Measurements from ENCODE around the gene CAVIN3. TPM values are rescaled to one million over a fixed set of nuclear protein-coding genes. Genes with fewer than 3 reads are reported as not detected.

CAVIN3 gene, protein sequence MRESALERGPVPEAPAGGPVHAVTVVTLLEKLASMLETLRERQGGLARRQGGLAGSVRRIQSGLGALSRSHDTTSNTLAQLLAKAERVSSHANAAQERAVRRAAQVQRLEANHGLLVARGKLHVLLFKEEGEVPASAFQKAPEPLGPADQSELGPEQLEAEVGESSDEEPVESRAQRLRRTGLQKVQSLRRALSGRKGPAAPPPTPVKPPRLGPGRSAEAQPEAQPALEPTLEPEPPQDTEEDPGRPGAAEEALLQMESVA
- 8.9 and 9.8 TPM in 2 replicates for total RNA-seq (2014; rRNA removed; shearing (Covaris generic))
- 24.1 and 30.6 TPM in 2 replicates for polyA plus RNA-seq (2014; cell fraction: nucleus; rRNA removed)

DNA sequence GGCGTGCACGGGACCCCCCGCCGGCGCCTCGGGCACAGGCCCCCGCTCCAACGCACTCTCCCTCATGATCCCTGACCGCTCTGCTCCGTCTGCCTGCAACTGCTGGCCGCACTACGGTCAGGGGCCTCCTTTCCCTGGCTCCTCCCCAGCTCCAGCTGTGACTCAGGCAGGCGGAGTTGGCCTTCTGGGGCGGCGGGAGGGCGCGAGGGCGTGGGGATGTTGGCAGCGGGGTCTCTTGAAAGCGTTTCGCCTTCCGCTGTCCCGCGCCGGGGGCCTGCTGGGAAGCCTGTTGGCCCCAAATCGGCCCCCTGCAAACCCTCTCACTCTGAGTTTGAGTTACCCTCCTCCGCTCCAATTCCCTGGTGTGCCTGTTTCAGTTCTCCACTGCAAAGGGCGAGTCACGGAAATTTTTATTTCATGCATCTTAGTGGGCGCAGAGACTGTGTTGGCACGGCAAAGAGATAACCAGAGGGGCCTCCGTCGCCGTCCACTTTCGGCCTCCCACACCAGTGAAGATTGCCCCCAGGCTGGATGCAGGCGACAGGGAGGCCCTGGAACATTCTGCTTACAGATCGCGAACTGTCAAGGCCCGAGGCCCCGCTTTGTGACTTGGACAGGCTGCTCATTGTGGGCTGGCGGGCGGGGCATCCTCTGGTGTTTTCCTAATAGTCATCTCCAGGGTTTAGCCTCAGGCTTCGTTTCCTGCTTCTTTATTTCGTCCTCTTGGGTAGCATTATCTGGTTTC lies at the start of gene CAVIN3:
TSS of gene CAVIN3 (minus strand) at position 91 of the 745 bp plus-strand sequence. CDS start at position 66, 25 bp downstream.
- DNase-seq (ENCODE audit: extremely low read depth, low read depth): no peak

DNA sequence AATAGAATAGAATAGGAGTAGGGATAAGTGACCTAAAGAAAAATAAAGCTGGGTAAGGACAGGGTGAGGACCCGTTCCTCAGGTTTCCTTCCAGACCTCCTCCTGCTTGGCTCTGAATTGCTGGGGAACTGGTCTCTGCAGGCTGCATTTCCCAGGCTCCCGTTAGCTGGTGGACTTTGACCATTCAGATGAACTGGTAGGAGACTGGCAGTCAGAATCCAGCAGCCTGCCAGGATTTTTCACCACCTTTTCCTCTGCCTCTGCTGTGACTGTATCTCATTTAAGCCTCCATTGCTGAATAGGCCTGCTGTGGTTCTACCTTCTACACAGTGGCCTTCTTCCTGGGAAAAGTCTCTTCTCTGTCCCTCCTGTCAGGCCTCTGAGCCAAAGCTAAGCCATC lies 45.4 kb upstream of the CAVIN3 start:
- no peak for DNase-seq (ENCODE audit: extremely low read depth, low read depth)

DNA sequence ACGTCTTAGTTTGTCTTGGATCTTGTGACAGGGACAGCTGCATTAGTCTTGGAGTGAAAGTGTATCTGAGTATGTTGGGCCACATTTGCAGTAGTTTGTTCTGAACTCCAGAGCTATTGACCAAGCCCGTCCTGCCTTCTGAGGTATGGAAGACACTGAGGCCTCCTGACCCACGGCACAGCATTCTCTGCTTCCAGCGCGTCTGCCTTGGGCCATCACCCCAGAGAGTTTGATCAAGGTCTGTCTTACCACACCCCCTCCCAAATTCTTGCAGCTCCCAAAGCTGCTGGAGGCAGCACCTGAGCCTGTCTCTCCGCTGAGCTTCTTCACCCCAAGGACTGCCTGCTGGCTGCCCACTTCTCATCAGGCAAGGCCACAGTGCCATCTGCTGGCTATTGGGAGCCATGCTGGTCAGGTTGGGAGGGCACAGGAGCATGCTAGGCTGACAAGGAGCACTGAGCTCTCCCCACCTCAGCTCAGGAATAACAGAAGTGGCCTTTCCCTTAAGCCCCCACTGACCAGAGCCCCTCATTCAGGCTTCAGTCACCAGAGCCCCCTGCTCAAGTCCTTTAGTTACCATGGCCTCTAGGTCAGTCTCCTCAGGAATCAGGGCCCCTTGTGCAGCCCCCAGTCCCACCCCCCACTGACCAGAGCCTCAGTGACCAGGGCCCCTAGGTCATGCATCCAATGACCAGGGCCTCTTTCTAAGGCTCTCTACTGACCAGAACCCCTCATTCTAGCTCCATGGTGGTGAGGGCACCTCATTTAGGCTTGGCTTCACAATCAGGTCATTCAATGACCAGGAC lies 42.8 kb upstream of the CAVIN3 start:
- peak; percentile 63 for DNase-seq (ENCODE audit: extremely low read depth, low read depth)

DNA sequence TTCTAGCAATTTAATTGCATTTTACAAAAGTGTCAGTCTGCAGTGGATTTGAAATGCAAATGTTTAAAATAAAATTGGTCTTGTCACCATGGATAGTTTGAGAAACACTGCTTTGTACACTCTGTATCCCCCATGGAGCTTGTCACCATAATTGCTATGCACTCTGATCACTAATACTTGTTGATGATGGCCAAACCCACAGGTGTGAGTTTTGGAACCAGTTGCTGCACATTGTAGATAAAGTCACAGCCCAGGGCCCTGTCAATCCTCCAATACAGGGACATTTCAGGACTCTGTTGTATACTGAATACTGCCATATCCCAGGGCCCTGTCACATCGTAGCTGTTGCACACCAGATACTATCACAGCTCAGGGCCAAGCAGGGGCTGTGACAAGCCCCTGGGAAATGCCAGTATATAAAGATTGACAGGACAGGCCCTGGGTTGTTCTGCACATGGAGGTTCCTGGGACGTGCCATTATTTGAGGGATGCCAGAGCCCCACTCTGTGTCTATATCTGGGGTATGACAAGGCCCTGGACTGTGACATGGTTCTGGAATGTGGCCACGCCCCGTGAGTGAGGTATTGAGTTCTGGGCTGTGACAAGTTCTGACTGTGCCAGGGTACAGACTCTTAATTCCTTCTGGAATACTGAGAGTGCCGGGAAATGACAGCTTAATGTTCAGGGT lies 42.0 kb upstream of the CAVIN3 start:
- DNase-seq (ENCODE audit: extremely low read depth, low read depth): no peak

DNA sequence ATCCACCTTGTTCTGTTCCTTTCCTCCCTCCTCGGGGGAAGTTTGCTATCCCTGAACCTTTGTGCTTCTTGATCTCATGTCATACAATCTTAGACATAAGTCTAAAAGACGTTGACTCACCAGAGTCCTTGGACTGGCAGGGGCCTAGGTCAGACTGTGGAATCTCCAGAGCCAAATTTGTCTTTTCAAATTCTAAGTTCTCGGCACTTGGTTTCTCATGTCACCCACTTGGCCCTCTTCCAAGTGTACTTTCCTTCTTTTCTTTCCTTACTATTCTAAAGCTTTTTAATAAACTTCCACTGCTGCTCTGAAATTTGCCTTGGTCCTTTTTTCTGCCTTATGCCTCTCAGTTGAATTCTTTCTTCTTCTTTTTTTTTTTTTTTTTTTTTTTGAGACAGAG lies 39.9 kb upstream of the CAVIN3 start:
- DNase-seq (ENCODE audit: extremely low read depth, low read depth): no peak

DNA sequence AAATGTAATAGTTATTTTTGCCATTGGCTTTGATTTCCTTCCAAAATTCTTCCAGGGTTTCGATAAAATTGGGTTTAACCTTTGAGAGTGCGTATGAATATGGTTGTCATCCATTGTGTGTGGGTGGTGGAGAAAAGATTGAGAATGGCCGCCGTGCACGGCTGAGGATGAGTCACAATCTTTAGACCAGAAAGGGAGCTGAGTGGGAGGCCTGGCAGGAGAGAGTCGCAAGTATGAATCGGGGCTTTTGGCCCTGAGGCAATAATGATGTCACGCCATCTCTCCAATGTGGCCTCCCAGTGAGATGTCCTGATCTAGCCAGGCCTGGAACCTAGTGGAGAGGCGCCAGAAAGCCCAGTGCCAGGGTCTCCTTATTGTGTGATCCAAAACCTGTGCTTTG lies 36.9 kb upstream of the CAVIN3 start:
- no peak for DNase-seq (ENCODE audit: extremely low read depth, low read depth)

DNA sequence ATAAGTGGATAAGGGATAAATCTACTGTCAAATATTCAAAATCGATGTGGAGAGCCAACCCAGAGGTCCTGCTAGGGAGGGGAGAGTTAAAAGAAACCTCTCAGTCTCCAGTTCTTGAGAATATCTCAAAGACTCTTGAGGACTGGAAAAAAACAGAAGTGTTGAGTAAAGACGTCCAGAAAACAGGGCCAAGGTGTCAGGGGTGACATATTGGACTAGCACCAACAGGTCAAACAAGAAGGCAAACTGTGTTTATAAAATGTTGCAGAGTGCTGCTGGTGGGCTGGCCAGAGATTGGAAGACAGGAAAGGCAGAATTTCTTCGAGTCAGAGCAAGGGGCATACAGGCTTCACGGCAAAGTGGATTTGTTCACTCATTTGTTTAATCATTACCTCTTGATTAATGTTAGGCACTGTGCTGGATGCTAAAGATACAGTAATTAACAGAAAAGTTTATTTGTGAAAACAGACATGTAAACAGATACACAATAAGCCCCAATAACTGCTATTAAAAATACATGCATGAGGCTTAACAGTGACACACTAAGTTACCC lies 36.3 kb upstream of the CAVIN3 start:
- no peak for DNase-seq (ENCODE audit: extremely low read depth, low read depth)

DNA sequence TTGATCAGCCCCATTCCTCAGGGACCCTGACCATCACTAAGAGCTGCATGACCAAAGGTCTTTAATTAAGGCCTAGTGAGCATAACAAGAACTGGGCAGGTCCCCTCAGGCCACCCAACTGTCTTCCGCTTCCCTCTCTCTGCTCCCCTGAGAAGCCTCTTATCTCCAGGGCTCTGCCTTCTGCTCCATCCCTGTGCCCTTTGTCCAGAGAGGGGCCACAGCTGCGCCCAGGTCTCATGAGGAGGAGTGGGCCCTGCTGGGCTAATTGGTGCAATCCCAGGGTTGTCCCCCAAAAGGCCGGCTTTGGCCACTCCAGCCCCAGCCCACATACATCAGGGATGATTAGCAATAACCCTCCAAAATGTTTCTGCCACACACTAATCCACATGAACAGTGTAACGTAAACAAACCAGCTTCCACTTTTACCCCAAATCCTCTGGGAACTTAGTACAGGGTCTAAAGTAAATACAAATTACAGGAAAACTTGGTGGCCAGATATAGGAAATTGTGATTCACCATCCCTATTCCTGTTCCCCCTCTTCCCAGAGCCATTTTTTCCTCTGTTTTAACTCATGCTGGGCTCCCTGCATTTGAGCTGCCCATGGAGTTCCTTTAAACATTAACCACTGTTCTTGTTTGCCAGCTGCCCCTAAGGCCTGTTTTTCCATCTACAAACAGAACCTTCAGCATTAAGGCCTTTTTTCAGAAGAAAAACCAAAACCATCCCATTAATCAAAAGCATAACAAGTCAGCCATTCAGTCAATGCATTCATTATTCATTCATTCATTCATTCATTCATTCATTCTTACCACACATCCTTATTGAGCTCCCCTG lies 34.6 kb upstream of the CAVIN3 start:
- no peak for DNase-seq (ENCODE audit: extremely low read depth, low read depth)

DNA sequence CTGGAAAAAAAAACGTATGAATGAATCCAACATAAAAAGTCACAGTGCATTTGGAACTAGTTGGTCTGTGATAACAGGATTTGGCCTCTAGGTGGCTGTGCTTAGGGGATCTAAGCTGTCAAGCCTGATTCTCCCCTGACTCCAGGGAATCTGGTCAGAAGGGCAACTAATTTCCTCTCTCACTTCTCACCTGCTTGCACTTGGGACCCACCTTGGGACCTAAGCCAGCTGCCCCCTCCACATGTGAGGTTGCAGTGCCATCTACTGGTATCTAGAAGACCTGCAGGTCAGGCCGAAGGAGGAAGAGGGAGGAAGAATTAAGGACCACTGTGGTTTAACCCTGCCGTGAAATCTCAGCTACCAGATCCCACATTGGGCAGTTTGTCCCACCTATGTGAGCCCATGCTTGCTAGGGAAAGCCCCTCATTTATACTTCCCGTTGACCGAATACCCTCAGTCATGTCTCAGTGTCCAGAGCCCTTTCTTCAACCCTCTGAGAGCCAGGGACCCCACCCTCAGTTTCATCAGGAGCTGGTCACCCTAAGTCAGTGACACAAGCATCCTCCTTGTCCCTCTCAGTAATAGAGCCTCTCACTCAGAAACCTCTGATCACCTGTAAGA lies 33.2 kb upstream of the CAVIN3 start:
- DNase-seq (ENCODE audit: extremely low read depth, low read depth): peak; percentile 30

DNA sequence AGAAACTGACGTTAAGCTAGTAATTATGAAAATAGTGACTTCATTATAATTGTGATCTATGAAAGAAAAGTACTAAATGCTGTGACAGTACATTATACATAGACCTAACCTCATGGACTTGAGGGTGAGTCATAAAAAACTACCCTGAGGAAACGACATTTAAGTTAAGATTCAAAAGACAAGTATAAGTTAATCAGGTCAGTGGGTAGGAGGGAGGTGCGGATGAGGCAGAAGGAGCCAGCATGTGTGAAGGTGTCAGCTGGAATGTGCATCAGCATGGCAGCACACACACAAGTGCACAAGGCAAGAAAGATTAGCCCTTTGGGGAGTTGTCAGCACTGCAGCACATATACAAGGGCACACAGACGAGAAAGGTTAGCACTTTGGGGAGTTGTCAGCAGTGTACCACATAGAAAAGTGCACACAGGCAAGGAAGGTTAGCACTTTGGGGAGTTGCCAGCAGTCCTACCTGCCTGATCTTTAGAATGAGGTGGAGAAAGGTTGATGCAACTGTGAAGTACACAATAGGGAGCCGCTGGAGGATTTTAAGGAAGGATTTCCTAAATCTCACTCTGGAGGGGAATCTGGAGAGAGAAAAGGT lies 31.6 kb upstream of the CAVIN3 start:
- no peak for DNase-seq (ENCODE audit: extremely low read depth, low read depth)

DNA sequence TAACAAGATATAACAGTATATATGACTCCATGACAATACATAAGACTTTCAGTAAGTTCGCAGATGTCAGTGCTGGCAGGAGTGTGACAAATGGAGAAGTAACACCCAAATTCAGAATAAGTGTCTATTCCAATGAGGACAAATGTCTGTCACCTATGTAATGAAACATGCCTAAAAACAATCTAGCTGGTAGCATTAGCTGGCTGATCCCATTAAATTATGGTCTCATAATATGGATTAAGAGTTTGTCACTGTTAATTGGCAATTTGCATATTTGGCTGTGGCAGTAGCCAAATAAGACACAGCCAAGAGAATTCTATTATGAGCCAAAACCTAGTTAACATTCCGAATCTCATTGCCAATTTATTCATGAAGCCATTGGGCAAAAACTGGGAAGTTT lies 30.2 kb upstream of the CAVIN3 start:
- no peak for DNase-seq (ENCODE audit: extremely low read depth, low read depth)

DNA sequence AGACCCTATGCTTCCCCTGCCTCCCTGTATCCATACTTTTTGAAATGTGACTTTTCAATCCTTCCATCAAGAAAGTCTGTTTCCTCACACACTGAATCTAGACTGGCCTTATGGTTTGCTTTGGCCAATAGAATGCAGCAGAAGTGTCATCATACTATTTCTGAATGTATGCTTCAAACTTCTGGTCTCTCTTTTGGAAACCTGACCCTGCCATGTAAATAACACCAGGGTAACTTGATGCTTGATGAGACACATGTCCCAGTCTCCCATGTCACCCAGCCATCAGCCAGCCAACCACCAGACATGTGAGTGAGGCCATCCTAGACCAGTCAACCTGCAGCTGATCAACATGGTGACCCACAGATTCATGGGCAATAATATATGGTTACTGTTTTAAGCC lies 29.7 kb upstream of the CAVIN3 start:
- no peak for DNase-seq (ENCODE audit: extremely low read depth, low read depth)

DNA sequence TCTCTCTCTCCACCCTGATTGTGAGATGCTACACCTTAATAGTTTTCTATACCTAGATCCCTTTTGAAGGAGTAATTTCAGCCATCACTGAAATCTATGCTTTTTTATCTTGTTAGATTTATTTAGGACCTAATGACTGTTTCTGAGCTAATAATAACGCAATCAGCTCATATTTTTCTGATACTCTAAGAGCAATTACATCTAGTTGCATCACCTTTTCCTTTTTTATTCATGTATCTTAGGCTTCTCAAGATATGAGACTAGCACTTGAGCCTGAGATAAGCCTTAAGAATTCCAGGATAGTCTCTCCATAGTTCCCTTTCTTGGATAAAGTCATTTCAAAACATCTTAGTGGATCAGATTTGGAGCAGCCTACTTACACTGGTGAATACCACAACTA lies 25.1 kb upstream of the CAVIN3 start:
- no peak for DNase-seq (ENCODE audit: extremely low read depth, low read depth)

DNA sequence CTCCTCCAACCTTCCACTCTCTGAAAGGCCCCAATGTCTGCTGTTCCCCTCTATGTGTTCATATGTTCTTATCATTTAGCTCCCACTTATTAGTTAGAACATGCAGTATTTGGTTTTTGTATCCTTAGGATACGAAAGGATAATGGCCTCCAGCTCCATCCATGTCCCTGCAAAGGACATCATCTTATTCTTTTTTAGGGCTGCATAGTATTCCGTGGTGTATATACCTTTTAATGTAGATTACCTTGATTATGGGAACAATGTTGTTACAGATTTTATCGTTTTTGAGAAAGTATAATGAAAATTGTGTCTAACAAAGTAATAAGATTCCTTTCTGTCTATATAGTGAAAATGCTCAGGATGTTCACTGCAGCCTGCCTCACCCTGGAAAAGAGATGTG lies 16.0 kb upstream of the CAVIN3 start:
- no peak for DNase-seq (ENCODE audit: extremely low read depth, low read depth)

DNA sequence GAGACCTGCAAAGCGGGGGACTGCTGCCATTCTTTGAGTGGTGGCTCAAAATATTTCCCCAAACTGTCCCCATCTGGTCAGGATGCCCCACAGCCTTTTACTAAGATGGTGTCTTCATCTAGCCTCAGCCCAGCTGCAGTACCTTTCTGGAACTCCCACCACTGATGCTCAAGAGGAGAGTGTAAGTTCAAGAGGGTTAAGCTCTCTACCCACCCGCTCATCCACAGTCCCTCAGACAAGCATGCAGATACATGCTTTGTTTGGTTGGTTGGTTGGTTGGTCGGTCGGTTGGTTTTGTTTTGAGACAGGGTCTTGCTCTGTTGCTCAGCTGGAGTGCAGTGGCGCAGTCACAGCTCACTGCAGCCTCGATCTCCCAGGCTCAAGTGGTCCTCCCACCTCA lies 14.5 kb upstream of the CAVIN3 start:
- no peak for DNase-seq (ENCODE audit: extremely low read depth, low read depth)

DNA sequence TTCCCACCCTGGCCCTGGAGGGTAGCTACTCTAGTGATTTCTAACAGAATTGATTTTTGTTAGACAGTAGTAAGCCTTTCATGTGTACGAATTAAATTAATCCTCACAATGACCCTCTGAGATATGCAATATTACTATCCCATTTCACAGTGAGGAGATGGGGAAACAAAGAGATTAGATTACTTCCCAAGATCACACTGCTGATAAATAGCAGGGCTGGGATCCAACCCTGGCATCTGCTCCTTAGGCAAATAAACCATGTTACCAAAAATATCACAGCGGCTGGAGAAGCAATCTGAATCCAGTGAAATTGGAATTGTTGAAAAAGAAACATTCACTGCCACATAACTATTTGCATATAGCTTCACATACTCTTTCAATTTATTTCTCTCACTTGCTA lies 12.8 kb upstream of the CAVIN3 start:
- DNase-seq (ENCODE audit: extremely low read depth, low read depth): no peak

DNA sequence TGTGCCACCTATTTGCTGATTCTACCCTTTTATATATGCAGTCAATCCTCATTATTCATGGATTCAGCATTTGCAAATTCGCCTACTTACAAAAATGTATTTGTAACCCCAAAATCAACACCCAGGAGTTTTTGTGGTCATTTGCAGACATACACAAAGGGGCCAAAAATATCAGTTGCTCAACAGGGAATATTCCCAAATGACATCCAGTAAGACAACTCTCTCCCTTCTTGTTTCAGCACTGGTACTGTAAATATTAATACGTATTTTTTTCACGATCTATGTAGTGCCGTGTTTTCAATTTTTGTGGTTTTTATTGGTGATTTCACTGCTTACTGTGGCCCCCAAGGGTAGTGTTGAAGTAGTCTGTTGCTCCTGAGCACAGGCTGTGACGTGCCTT lies 11.8 kb upstream of the CAVIN3 start:
- no peak for DNase-seq (ENCODE audit: extremely low read depth, low read depth)

DNA sequence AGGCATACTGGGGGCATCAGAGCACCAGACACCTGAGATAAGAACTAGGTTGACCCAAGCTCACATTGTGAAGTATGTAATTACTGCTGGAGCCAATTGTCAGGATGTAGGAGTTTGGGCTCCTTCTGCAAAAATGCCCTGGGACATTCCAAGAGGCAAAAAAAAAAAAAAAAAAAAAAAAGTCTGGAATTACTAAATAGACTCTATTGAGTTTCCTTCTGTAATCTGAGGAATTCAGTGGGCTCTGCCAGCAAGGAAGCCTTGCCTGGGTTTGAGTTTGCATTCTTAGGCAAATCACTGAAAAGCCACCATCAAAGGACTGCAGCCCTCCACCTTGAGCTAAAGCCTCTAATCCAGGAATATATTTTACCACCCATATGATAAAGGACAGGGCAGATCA lies 8.0 kb upstream of the CAVIN3 start:
- no peak for DNase-seq (ENCODE audit: extremely low read depth, low read depth)

DNA sequence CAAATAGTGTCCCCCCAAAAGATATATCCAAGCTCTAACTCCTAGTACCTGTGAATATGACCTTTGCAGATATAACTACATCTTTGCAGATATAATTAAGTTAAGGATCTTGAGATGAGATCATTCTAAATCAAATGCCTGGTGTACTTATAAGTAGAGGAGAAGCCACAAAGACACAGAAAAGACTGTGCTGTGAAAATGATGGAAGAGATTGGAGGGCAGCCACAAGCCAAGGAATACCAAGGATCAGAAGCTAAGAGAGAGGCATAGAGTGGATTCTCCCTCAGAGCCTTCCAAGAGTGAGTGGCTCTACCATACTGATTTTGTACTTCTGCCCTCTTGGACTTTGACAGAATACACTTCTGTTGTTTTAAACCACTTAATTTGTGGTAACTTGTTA lies 7.5 kb upstream of the CAVIN3 start:
- DNase-seq (ENCODE audit: extremely low read depth, low read depth): no peak
